NB4 (cell line): ENCODE measurements around the gene TAF4B.

Source experiments
- CTCF ChIP-seq: IDR thresholded peaks from one replicate; pipeline ENCODE4 v1.5.1; 2012; ENCODE audit warnings: low read depth, low read length
- POLR2A ChIP-seq: IDR thresholded peaks from 2 replicates; pipeline ENCODE4 v1.6.1; 2011; ENCODE audit warnings: mild to moderate bottlenecking; ENCODE audit not compliant: insufficient read length; ENCODE audit errors: extremely low read depth
- TF ChIP-seq, protein P1 (sequence below): IDR thresholded peaks from 2 replicates; pipeline ENCODE4 v1.6.1; 2011; ENCODE audit warnings: low read depth, low read length

GRCh38 chr18:26332991-26333390, 106.7 kb downstream of the TAF4B start:
- no peak for TF ChIP-seq CTCF
- no peak for TF ChIP-seq POLR2A
- TF ChIP-seq, protein P1, sequence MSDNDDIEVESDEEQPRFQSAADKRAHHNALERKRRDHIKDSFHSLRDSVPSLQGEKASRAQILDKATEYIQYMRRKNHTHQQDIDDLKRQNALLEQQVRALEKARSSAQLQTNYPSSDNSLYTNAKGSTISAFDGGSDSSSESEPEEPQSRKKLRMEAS = no peak
